WTC11 (cell line): Measurements from ENCODE around the gene SCAF8. TPM values are rescaled to one million over a fixed set of nuclear protein-coding genes. Genes with fewer than 3 reads are reported as not detected.
"Not testable (repeated sequence)": the region's sequence is repeated elsewhere in the genome, so short reads cannot be mapped to it uniquely, and the experiment has no call there.

ENCODE experiments used
- ATAC-seq: fragments of 200-7000 bp; cut with Tn5 transposase; 2 replicates; pipeline ENCODE4 v1.10.0; 2021; ENCODE audit warnings: mild to moderate bottlenecking, moderate library complexity
- CTCF ChIA-PET: fragments of 300-600 bp; sonication (Branson Sonifier 250); formaldehyde crosslinking; loops from one replicate; lab custom pipeline; 2021; ENCODE audit warnings: antibody characterized with exemption; lab: Charles Lee
- POLR2A ChIA-PET: fragments of 350-600 bp; sonication (Branson Sonifier 250); formaldehyde crosslinking; loops from one replicate; lab custom pipeline; 2021; ENCODE audit warnings: antibody characterized with exemption; lab: Charles Lee
- DNase-seq: peaks from one replicate; pipeline ENCODE4 v3.0.0; 2021; ENCODE audit warnings: low spot score
- H3K27ac Mint-ChIP-seq: 2 replicates; pipeline ENCODE4 v1.8.0; 2021; ENCODE audit warnings: mixed read lengths
- H3K27me3 Mint-ChIP-seq: 2 replicates; pipeline ENCODE4 v1.8.0; 2021; ENCODE audit warnings: low read depth, mild to moderate bottlenecking, moderate library complexity, mixed read lengths
- H3K36me3 Mint-ChIP-seq: 2 replicates; pipeline ENCODE4 v1.8.0; 2021; ENCODE audit warnings: mixed read lengths
- H3K4me1 Mint-ChIP-seq: 2 replicates; pipeline ENCODE4 v1.8.0; 2022; ENCODE audit warnings: mixed read lengths
- H3K4me3 Mint-ChIP-seq: 2 replicates; pipeline ENCODE4 v1.8.0; 2021; ENCODE audit warnings: mild to moderate bottlenecking, moderate library complexity, mixed read lengths
- H3K9me3 Mint-ChIP-seq: 2 replicates; pipeline ENCODE4 v1.8.0; 2021; ENCODE audit warnings: mixed read lengths
- AR ChIP-seq: fragments of 250-450 bp; sonication (Bioruptor Pico); IDR thresholded peaks from 2 replicates; pipeline ENCODE4 v1.9.0; 2021; ENCODE audit warnings: mild to moderate bottlenecking
- E2F5 ChIP-seq: sonication (generic); formaldehyde crosslinking; IDR thresholded peaks from 2 replicates; pipeline ENCODE4 v1.8.1; 2022; ENCODE audit warnings: mild to moderate bottlenecking, moderate library complexity, missing genetic modification reagents
- EMX1 ChIP-seq: fragments of 250-450 bp; sonication (Bioruptor Pico); IDR thresholded peaks from 2 replicates; pipeline ENCODE4 v1.8.0; 2021; ENCODE audit warnings: mild to moderate bottlenecking
- FOXJ3 ChIP-seq: sonication (generic); formaldehyde crosslinking; IDR thresholded peaks from 2 replicates; pipeline ENCODE4 v1.9.0; 2021; ENCODE audit warnings: missing genetic modification reagents, mild to moderate bottlenecking, borderline replicate concordance
- HMGXB4 ChIP-seq: sonication (generic); formaldehyde crosslinking; IDR thresholded peaks from 2 replicates; pipeline ENCODE4 v1.8.1; 2023; ENCODE audit warnings: mild to moderate bottlenecking, moderate library complexity, missing genetic modification reagents
- IRF2 ChIP-seq: sonication (generic); formaldehyde crosslinking; IDR thresholded peaks from 2 replicates; pipeline ENCODE4 v1.8.0; 2022; ENCODE audit warnings: low read depth, missing genetic modification reagents, borderline replicate concordance
- PREB ChIP-seq: sonication (generic); formaldehyde crosslinking; IDR thresholded peaks from 2 replicates; pipeline ENCODE4 v1.8.1; 2022; ENCODE audit warnings: mild to moderate bottlenecking, missing genetic modification reagents, moderate library complexity, borderline replicate concordance
- RORB ChIP-seq: fragments of 250-450 bp; sonication (Bioruptor Pico); IDR thresholded peaks from 2 replicates; pipeline ENCODE4 v1.9.0; 2021; ENCODE audit warnings: mild to moderate bottlenecking
- STAT6 ChIP-seq: sonication (generic); formaldehyde crosslinking; conservative IDR thresholded peaks from 2 replicates; pipeline ENCODE4 v1.8.1; 2023; ENCODE audit warnings: mild to moderate bottlenecking, low read depth, missing genetic modification reagents, moderate library complexity
- TEAD1 ChIP-seq: sonication (generic); formaldehyde crosslinking; IDR thresholded peaks from 2 replicates; pipeline ENCODE4 v1.8.0; 2022; ENCODE audit warnings: mild to moderate bottlenecking, missing genetic modification reagents
- ZNF263 ChIP-seq: sonication (generic); formaldehyde crosslinking; IDR thresholded peaks from 2 replicates; pipeline ENCODE4 v1.8.1; 2022; ENCODE audit warnings: low read depth, mild to moderate bottlenecking, moderate library complexity, missing genetic modification reagents
- ZNF423 ChIP-seq: fragments of 250-450 bp; sonication (Bioruptor Pico); IDR thresholded peaks from 2 replicates; pipeline ENCODE4 v2.1.2; 2022; ENCODE audit warnings: mild to moderate bottlenecking, moderate library complexity
- ZNF532 ChIP-seq: fragments of 250-450 bp; sonication (Bioruptor Pico); IDR thresholded peaks from 2 replicates; pipeline ENCODE4 v1.9.0; 2021; ENCODE audit warnings: mild to moderate bottlenecking, borderline replicate concordance
- total RNA-seq: library from RNA; stranded (reverse); gene quantifications from 3 replicates; pipeline ENCODE4 v1.2.3, GENCODE V29; 2021

The SCAF8 gene
- total RNA-seq, 1 experiment from 2014 or later, result 40.7 TPM

GRCh38 chr6:154806804-154807203 is 73.6 kb downstream of the SCAF8 start (continued):
- TF ChIP-seq ZNF532 (CRISPR knock-in tag) (no peak), PREB (no peak)

GRCh38 chr6:154811663-154812062 is 78.4 kb downstream of the SCAF8 start:
- H3K27ac Mint-ChIP-seq, POLR2A ChIA-PET, H3K9me3 Mint-ChIP-seq, H3K4me1 Mint-ChIP-seq, ATAC-seq, H3K4me3 Mint-ChIP-seq, DNase-seq, CTCF ChIA-PET, H3K27me3 Mint-ChIP-seq: not testable (repeated sequence)
- H3K36me3 Mint-ChIP-seq, result peaks cover 77% of the 10 kb centered on the region

- Mint-ChIP-seq H3K9me3 (0 out of 2 replicates have a peak, but pooled peaks cover 3% of the 10 kb centered on the region), H3K27me3 (no peaks in the 10 kb centered on the region), H3K4me1 (no peaks in the 10 kb centered on the region), H3K4me3 (no peak overlapping the region), H3K27ac (no peak overlapping the region), H3K36me3 (peaks cover 78% of the 10 kb centered on the region)
- TF ChIP-seq EMX1 (CRISPR knock-in tag) (no peak), AR (no peak)
- DNase-seq (no peak), ATAC-seq (no peak)
- ChIA-PET POLR2A (no interaction called here), CTCF (no interaction called here)
Observed at GRCh38 chr6:154814063-154814462, 80.8 kb downstream of the SCAF8 start.

GRCh38 chr6:154815938-154816820 is 83.0 kb downstream of the SCAF8 start:
- ChIA-PET POLR2A (no interaction called here), CTCF (no interaction called here)
- Mint-ChIP-seq H3K36me3 (peaks cover 76% of the 10 kb centered on the region), H3K27me3 (no peaks in the 10 kb centered on the region), H3K27ac (no peak overlapping the region), H3K4me3 (no peak overlapping the region), H3K4me1 (no peaks in the 10 kb centered on the region), H3K9me3 (0 out of 2 replicates have a peak, but pooled peaks cover 3% of the 10 kb centered on the region)
- ATAC-seq (no peak), DNase-seq (no peak)
- no peak for TF ChIP-seq TEAD1 (CRISPR knock-in tag)
- no peak for TF ChIP-seq ZNF423 (CRISPR knock-in tag)
- TF ChIP-seq IRF2 (CRISPR knock-in tag), result no peak
- no peak for TF ChIP-seq ZNF263 (CRISPR knock-in tag)
- TF ChIP-seq FOXJ3 (CRISPR knock-in tag), result no peak
- no peak for TF ChIP-seq E2F5 (CRISPR knock-in tag)
- TF ChIP-seq STAT6 (CRISPR knock-in tag), result no peak
- no peak for TF ChIP-seq HMGXB4 (CRISPR knock-in tag)
- no peak for TF ChIP-seq RORB
